Measurements from ENCODE around the gene EHMT1. TPM values are rescaled to one million over a fixed set of nuclear protein-coding genes. Genes with fewer than 3 reads are reported as not detected.
"Not testable (repeated sequence)": the region's sequence is repeated elsewhere in the genome, so short reads cannot be mapped to it uniquely, and the experiment has no call there.

Gene EHMT1
- total and polyA plus RNA-seq, 4 donors = 14.7 to 85.8 (median 51.0) TPM

- H3K4me1 ChIP-seq (ENCODE audit: control insufficient read depth in 1 of 2, insufficient read depth in 2 of 2, low read length in 2 of 2); ATAC-seq (ENCODE audit: low FRiP score); H3K9me3 ChIP-seq (ENCODE audit: control insufficient read depth, low read length); H3K4me3 ChIP-seq (ENCODE audit: low read length in 2 of 2); intact Hi-C loops (cut with DNase I); DNase-seq; H3K36me3 ChIP-seq (ENCODE audit: control insufficient read depth in 1 of 2, insufficient read depth in 2 of 2, low read length in 1 of 2); H3K27ac ChIP-seq (ENCODE audit: low read depth in 1 of 2, low read length in 2 of 2); H3K27me3 ChIP-seq (ENCODE audit: control insufficient read depth in 1 of 2, insufficient read depth in 2 of 2, low read length in 1 of 2): not testable (repeated sequence)
- WGBS, 2 donors = 97 to 98% methylated on average over 57 to 69 of the region's 69 CpGs
Observed at GRCh38 chr9:137809726-137810450, 191.1 kb downstream of the EHMT1 start.

DNA sequence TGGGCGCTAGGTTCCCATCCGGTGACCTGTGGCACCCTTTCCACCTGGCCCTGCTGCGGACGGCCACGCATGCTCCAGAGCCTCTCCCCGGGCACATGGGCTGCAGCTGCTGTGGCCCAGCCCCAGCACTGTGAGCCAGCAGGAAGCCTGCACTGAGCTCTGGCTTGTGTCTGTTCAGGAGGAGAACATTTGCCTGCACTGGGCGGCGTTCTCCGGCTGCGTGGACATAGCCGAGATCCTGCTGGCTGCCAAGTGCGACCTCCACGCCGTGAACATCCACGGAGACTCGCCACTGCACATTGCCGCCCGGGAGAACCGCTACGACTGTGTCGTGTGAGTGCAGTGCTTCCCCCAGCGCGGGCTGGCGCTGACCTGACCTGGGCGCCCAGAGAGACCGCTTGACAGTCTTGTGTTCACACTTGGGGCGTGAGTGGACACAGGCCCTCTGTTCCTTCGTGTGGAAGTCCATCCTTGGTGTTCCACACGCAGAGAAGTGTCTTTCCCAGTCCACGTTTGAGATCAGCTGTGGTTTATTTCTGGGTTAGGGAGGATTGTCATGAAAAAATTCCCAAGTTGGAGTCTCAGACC lies 192.6 kb downstream of the EHMT1 start:
- 91 to 93% methylated on average over 30 of the region's 30 CpGs for WGBS, 2 donors
- intact Hi-C loops (cut with DNase I) = no loop called here

GRCh38 chr9:137812356-137813023 lies 193.7 kb downstream of the EHMT1 start:
- peaks cover 0 to 5% of the 10 kb centered on the region in 2 donors for H3K36me3 ChIP-seq (ENCODE audit: control insufficient read depth in 1 of 2, insufficient read depth in 2 of 2, low read length in 1 of 2)

More for the DNA sequence above, 192.6 kb downstream of the EHMT1 start:
- no peak for ATAC-seq (ENCODE audit: low FRiP score)
- Histone ChIP-seq H3K36me3 (ENCODE audit: control insufficient read depth in 1 of 2, insufficient read depth in 2 of 2, low read length in 1 of 2) (peaks cover 0 to 5% of the 10 kb centered on the region in 2 donors), H3K9me3 (ENCODE audit: control insufficient read depth, low read length) (no peaks in the 10 kb centered on the region), H3K4me3 (ENCODE audit: low read length in 2 of 2) (no peak overlapping the region), H3K27ac (ENCODE audit: low read depth in 1 of 2, low read length in 2 of 2) (no peak overlapping the region), H3K27me3 (ENCODE audit: control insufficient read depth in 1 of 2, insufficient read depth in 2 of 2, low read length in 1 of 2) (no peaks in the 10 kb centered on the region), H3K4me1 (ENCODE audit: control insufficient read depth in 1 of 2, insufficient read depth in 2 of 2, low read length in 2 of 2) (no peaks in the 10 kb centered on the region)
- peak in 1 of 2 donors; percentile 73 for DNase-seq

GRCh38 chr9:137813167-137813566 lies 194.4 kb downstream of the EHMT1 start:
- DNase-seq (peak in 1 of 2 donors; percentile 59), ATAC-seq (ENCODE audit: low FRiP score) (no peak)
- Histone ChIP-seq H3K27ac (ENCODE audit: low read depth in 1 of 2, low read length in 2 of 2) (no peak overlapping the region), H3K9me3 (ENCODE audit: control insufficient read depth, low read length) (no peaks in the 10 kb centered on the region), H3K4me3 (ENCODE audit: low read length in 2 of 2) (no peak overlapping the region), H3K4me1 (ENCODE audit: control insufficient read depth in 1 of 2, insufficient read depth in 2 of 2, low read length in 2 of 2) (no peaks in the 10 kb centered on the region), H3K36me3 (ENCODE audit: control insufficient read depth in 1 of 2, insufficient read depth in 2 of 2, low read length in 1 of 2) (peaks cover 0 to 6% of the 10 kb centered on the region in 2 donors), H3K27me3 (ENCODE audit: control insufficient read depth in 1 of 2, insufficient read depth in 2 of 2, low read length in 1 of 2) (no peaks in the 10 kb centered on the region)
- intact Hi-C loops (cut with DNase I) = no loop called here
- 95 to 97% methylated on average over 19 of the region's 19 CpGs for WGBS, 2 donors

More at GRCh38 chr9:137812356-137813023, 193.7 kb downstream of the EHMT1 start:
- Histone ChIP-seq H3K27ac (ENCODE audit: low read depth in 1 of 2, low read length in 2 of 2) (no peak overlapping the region), H3K4me1 (ENCODE audit: control insufficient read depth in 1 of 2, insufficient read depth in 2 of 2, low read length in 2 of 2) (no peaks in the 10 kb centered on the region), H3K27me3 (ENCODE audit: control insufficient read depth in 1 of 2, insufficient read depth in 2 of 2, low read length in 1 of 2) (no peaks in the 10 kb centered on the region), H3K4me3 (ENCODE audit: low read length in 2 of 2) (no peak overlapping the region), H3K9me3 (ENCODE audit: control insufficient read depth, low read length) (no peaks in the 10 kb centered on the region)
- intact Hi-C loops (cut with DNase I) = no loop called here
- no peak for ATAC-seq (ENCODE audit: low FRiP score)
- DNase-seq = peak in 1 of 2 donors; percentile 59
- WGBS, 2 donors = 87 to 88% methylated on average over 9 of the region's 9 CpGs

GRCh38 chr9:137813651-137814415 lies 195.0 kb downstream of the EHMT1 start:
- peaks cover 0 to 8% of the 10 kb centered on the region in 2 donors for H3K36me3 ChIP-seq (ENCODE audit: control insufficient read depth in 1 of 2, insufficient read depth in 2 of 2, low read length in 1 of 2)
- 92 to 95% methylated on average over 23 to 26 of the region's 26 CpGs for WGBS, 2 donors
- H3K4me1 ChIP-seq (ENCODE audit: control insufficient read depth in 1 of 2, insufficient read depth in 2 of 2, low read length in 2 of 2) = no peaks in the 10 kb centered on the region
- intact Hi-C loops (cut with DNase I) = no loop called here
- H3K4me3 ChIP-seq (ENCODE audit: low read length in 2 of 2) = no peak overlapping the region
- no peaks in the 10 kb centered on the region for H3K27me3 ChIP-seq (ENCODE audit: control insufficient read depth in 1 of 2, insufficient read depth in 2 of 2, low read length in 1 of 2)
- DNase-seq (peak in 1 of 2 donors; percentile 65), ATAC-seq (ENCODE audit: low FRiP score) (no peak)
- H3K9me3 ChIP-seq (ENCODE audit: control insufficient read depth, low read length) = no peaks in the 10 kb centered on the region
- H3K27ac ChIP-seq (ENCODE audit: low read depth in 1 of 2, low read length in 2 of 2) = no peak overlapping the region

- Histone ChIP-seq H3K4me3 (ENCODE audit: low read length in 2 of 2) (no peak overlapping the region), H3K4me1 (ENCODE audit: control insufficient read depth in 1 of 2, insufficient read depth in 2 of 2, low read length in 2 of 2) (no peaks in the 10 kb centered on the region), H3K9me3 (ENCODE audit: control insufficient read depth, low read length) (no peaks in the 10 kb centered on the region), H3K27ac (ENCODE audit: low read depth in 1 of 2, low read length in 2 of 2) (no peak overlapping the region), H3K27me3 (ENCODE audit: control insufficient read depth in 1 of 2, insufficient read depth in 2 of 2, low read length in 1 of 2) (no peaks in the 10 kb centered on the region), H3K36me3 (ENCODE audit: control insufficient read depth in 1 of 2, insufficient read depth in 2 of 2, low read length in 1 of 2) (peaks cover 0 to 8% of the 10 kb centered on the region in 2 donors)
- ATAC-seq (ENCODE audit: low FRiP score) (no peak), DNase-seq (peak in 1 of 2 donors; percentile 59)
- 96 to 97% methylated on average over 23 of the region's 23 CpGs for WGBS, 2 donors
- intact Hi-C loops (cut with DNase I) = no loop called here
Observed at GRCh38 chr9:137814436-137814835, 195.6 kb downstream of the EHMT1 start.

- 90 to 95% methylated on average over 11 of the region's 11 CpGs for WGBS, 2 donors
Observed at GRCh38 chr9:137814841-137815240, 196.0 kb downstream of the EHMT1 start.

More at GRCh38 chr9:137814841-137815240, 196.0 kb downstream of the EHMT1 start:
- intact Hi-C loops (cut with DNase I) = no loop called here
- Histone ChIP-seq H3K9me3 (ENCODE audit: control insufficient read depth, low read length) (no peaks in the 10 kb centered on the region), H3K27ac (ENCODE audit: low read depth in 1 of 2, low read length in 2 of 2) (no peak overlapping the region), H3K4me3 (ENCODE audit: low read length in 2 of 2) (no peak overlapping the region), H3K27me3 (ENCODE audit: control insufficient read depth in 1 of 2, insufficient read depth in 2 of 2, low read length in 1 of 2) (no peaks in the 10 kb centered on the region), H3K36me3 (ENCODE audit: control insufficient read depth in 1 of 2, insufficient read depth in 2 of 2, low read length in 1 of 2) (peaks cover 0 to 8% of the 10 kb centered on the region in 2 donors), H3K4me1 (ENCODE audit: control insufficient read depth in 1 of 2, insufficient read depth in 2 of 2, low read length in 2 of 2) (no peaks in the 10 kb centered on the region)
- DNase-seq = no peak
- no peak for ATAC-seq (ENCODE audit: low FRiP score)
